Measurements from ENCODE around the gene DPP6. TPM values are rescaled to one million over a fixed set of nuclear protein-coding genes. Genes with fewer than 3 reads are reported as not detected.
A peak's percentile ranks its signal among the peaks of the same experiment; 100 is the strongest.

The DPP6 gene
- total and polyA plus RNA-seq, 9 donors: 0.22 to 3.9 (median 1.3) TPM; not detected in 1

GRCh38 chr7:154913638-154914307 is 861.6 kb downstream of the DPP6 start:
- 7 to 9% (median 9%) methylated on average over 38 to 43 of the region's 43 CpGs for WGBS, 3 donors

GRCh38 chr7:154914308-154914995 is 862.3 kb downstream of the DPP6 start:
- TF ChIP-seq EP300 (IDR thresholded peaks at IDR 0.05) (no peak), CTCF (IDR thresholded peaks at IDR 0.05) (no peak), POLR2A (IDR thresholded peaks at IDR 0.05) (no peak)
- no peaks in the 10 kb centered on the region for H3K27me3 ChIP-seq
- intact Hi-C loops (cut with DNase I): loop anchor here in 1 of 4 donors (10.0 kb wide), 1 partner anchor 860 kb away; no protein-coding TSS in a partner anchor
- no peaks in the 10 kb centered on the region for H3K9me3 ChIP-seq
- no peak overlapping the region for H3K4me3 ChIP-seq
- H3K27ac ChIP-seq: no peak overlapping the region
- DNase-seq: peak in 1 of 5 donors; percentile 27
- no peaks in the 10 kb centered on the region for H3K36me3 ChIP-seq
- WGBS, 3 donors: 32 to 72% (median 36%) methylated on average over 30 to 36 of the region's 36 CpGs
- no peaks in the 10 kb centered on the region for H3K4me1 ChIP-seq (ENCODE audit: insufficient read depth)

More at GRCh38 chr7:154913638-154914307, 861.6 kb downstream of the DPP6 start:
- H3K27me3 ChIP-seq: no peaks in the 10 kb centered on the region
- TF ChIP-seq CTCF (IDR thresholded peaks at IDR 0.05): peak; percentile 55 to 82 (median 70)
- no peak for TF ChIP-seq POLR2A (IDR thresholded peaks at IDR 0.05)
- intact Hi-C loops (cut with DNase I): loop anchor here in 1 of 4 donors (10.0 kb wide), 1 partner anchor 861 kb away; no protein-coding TSS in a partner anchor
- DNase-seq: peak; percentile 74 to 90 (median 87)
- H3K36me3 ChIP-seq: no peaks in the 10 kb centered on the region
- H3K4me1 ChIP-seq (ENCODE audit: insufficient read depth): no peaks in the 10 kb centered on the region
- no peak overlapping the region for H3K4me3 ChIP-seq
- no peak overlapping the region for H3K27ac ChIP-seq
- H3K9me3 ChIP-seq: no peaks in the 10 kb centered on the region

- intact Hi-C loops (cut with DNase I): loop anchor here in 2 of 4 donors (5.0 to 10.0 kb wide), 2 partner anchors 422 to 860 kb away; no protein-coding TSS in a partner anchor
- no peaks in the 10 kb centered on the region for H3K36me3 ChIP-seq
- WGBS, 3 donors: 72 to 83% (median 78%) methylated on average over 16 to 18 of the region's 18 CpGs
Measured at GRCh38 chr7:154914996-154915380, 862.8 kb downstream of the DPP6 start.

More at GRCh38 chr7:154914996-154915380, 862.8 kb downstream of the DPP6 start:
- H3K4me3 ChIP-seq: no peak overlapping the region
- H3K27ac ChIP-seq: no peak overlapping the region
- DNase-seq: peak in 1 of 5 donors; percentile 23
- H3K27me3 ChIP-seq: no peaks in the 10 kb centered on the region
- H3K4me1 ChIP-seq (ENCODE audit: insufficient read depth): no peaks in the 10 kb centered on the region
- H3K9me3 ChIP-seq: no peaks in the 10 kb centered on the region
- TF ChIP-seq CTCF (IDR thresholded peaks at IDR 0.05) (no peak), POLR2A (IDR thresholded peaks at IDR 0.05) (no peak), EP300 (IDR thresholded peaks at IDR 0.05) (no peak)

Data from ovary (tissue), 9 donors.